Keratinocyte (primary cell): Measurements from ENCODE around the gene SLC29A1. TPM values are rescaled to one million over a fixed set of nuclear protein-coding genes. Genes with fewer than 3 reads are reported as not detected.

ENCODE experiments used
- DNase-seq: peaks from one replicate; pipeline ENCODE4 v3.0.0-alpha.2; 2011; ENCODE audit warnings: low read depth, missing footprints, low spot score
- FAIRE-seq: peaks from 2 replicates; lab custom pipeline; 2011; peaks lifted over from hg19 to GRCh38; lab: Jason Lieb, UNC
- H2AFZ ChIP-seq: 2 replicates; pipeline ENCODE4 v1.6.0; 2012; ENCODE audit warnings: low read length, control low read depth, inconsistent platforms; ENCODE audit not compliant: control insufficient read depth
- H3K27ac ChIP-seq: 2 replicates; pipeline ENCODE4 v1.5.1; 2011; ENCODE audit warnings: low read length; ENCODE audit not compliant: control insufficient read depth, insufficient read depth
- H3K27me3 ChIP-seq: 3 replicates; pipeline ENCODE4 v1.6.0; 2011; ENCODE audit warnings: low read length; ENCODE audit not compliant: control insufficient read depth, insufficient read depth; ENCODE audit errors: extremely low read depth
- H3K36me3 ChIP-seq, 2 experiments: 2 replicates in 1 of 2; 3 replicates in 1 of 2; pipeline ENCODE4 v1.5.1; 2011; ENCODE audit warnings: low read length in 2 of 2, mild to moderate bottlenecking in 1 of 2; ENCODE audit not compliant: control insufficient read depth in 2 of 2, insufficient read depth in 2 of 2; ENCODE audit errors: extremely low read depth in 1 of 2
- H3K4me1 ChIP-seq: 3 replicates; pipeline ENCODE4 v1.5.1; 2011; ENCODE audit warnings: low read length; ENCODE audit not compliant: control insufficient read depth, insufficient read depth; ENCODE audit errors: extremely low read depth
- H3K4me2 ChIP-seq: 3 replicates; pipeline ENCODE4 v1.6.0; 2011; ENCODE audit warnings: low read depth, low read length; ENCODE audit not compliant: control insufficient read depth, insufficient read depth; ENCODE audit errors: extremely low read depth
- H3K4me3 ChIP-seq, 3 experiments: fragments of 200-600 bp in 1 of 3; sonication (generic) in 1 of 3; 2 replicates in 2 of 3; 3 replicates in 1 of 3; pipeline ENCODE4 v1.5.1; 2011 to 2016; ENCODE audit warnings: low read length in 3 of 3, mild to moderate bottlenecking in 3 of 3, control low read depth in 2 of 3, inconsistent platforms in 1 of 3, low read depth in 1 of 3, mixed read lengths in 1 of 3, mixed run types in 1 of 3, moderate library complexity in 1 of 3; ENCODE audit not compliant: control insufficient read depth in 2 of 3, insufficient read depth in 2 of 3; ENCODE audit errors: extremely low read depth in 1 of 3
- H3K79me2 ChIP-seq: 2 replicates; pipeline ENCODE4 v1.6.0; 2012; ENCODE audit warnings: low read length; ENCODE audit not compliant: control insufficient read depth, insufficient read depth
- H3K9ac ChIP-seq: 3 replicates; pipeline ENCODE4 v1.6.0; 2011; ENCODE audit warnings: low read length; ENCODE audit not compliant: control insufficient read depth, insufficient read depth; ENCODE audit errors: extremely low read depth
- H3K9me1 ChIP-seq: 3 replicates; pipeline ENCODE4 v1.6.0; 2011; ENCODE audit warnings: low read length; ENCODE audit not compliant: control insufficient read depth, insufficient read depth; ENCODE audit errors: extremely low read depth
- H3K9me3 ChIP-seq: 2 replicates; pipeline ENCODE4 v1.5.1; 2012; ENCODE audit warnings: low read depth, low read length; ENCODE audit not compliant: control insufficient read depth
- H4K20me1 ChIP-seq: 3 replicates; pipeline ENCODE4 v1.6.0; 2011; ENCODE audit warnings: low read length; ENCODE audit not compliant: control insufficient read depth, insufficient read depth; ENCODE audit errors: extremely low read depth
- EZH2 ChIP-seq: IDR thresholded peaks from one replicate; pipeline ENCODE4 v1.6.1; 2012; ENCODE audit warnings: inconsistent platforms, mild to moderate bottlenecking, low read length, moderate library complexity
- dilution Hi-C: fragments of 300-500 bp; cut with MboI; formaldehyde crosslinking; loops from one replicate; pipeline ENCODE4 v1.7.0; 2020; ENCODE audit warnings: low sequenced_read_pairs; ENCODE audit not compliant: extremely low pct_ligation_motif_present
- polyA plus RNA-seq, 5 experiments: library from polyadenylated mRNA; depleted of rRNA in 3 of 5; stranded (reverse) in 3 of 5; stranded (forward) in 1 of 5; unstranded in 1 of 5; fragments of >200 nt; gene quantifications; 1 replicate in 1 of 5; 2 replicates in 3 of 5; 3 replicates in 1 of 5; pipeline versions ENCODE4 v1.2.1 to v1.2.3, GENCODE V29; 2011 to 2012; ENCODE audit warnings: missing spikeins in 2 of 5, low read depth in 1 of 5, low replicate concordance in 1 of 5
- TF ChIP-seq, protein P1 (sequence below), 3 experiments: IDR thresholded peaks in 1 of 3; conservative IDR thresholded peaks in 1 of 3; optimal IDR thresholded peaks in 1 of 3; 2 replicates in 2 of 3; 3 replicates in 1 of 3; pipeline versions ENCODE3 to v1.5.1; 2011; ENCODE audit warnings: low read length in 3 of 3, mild to moderate bottlenecking in 3 of 3, moderate library complexity in 2 of 3, control low read depth in 1 of 3, inconsistent platforms in 1 of 3; ENCODE audit not compliant: insufficient read depth in 2 of 3; ENCODE audit errors: extremely low read depth in 1 of 3

Gene SLC29A1
- polyA plus RNA-seq, 1 donor (not counting 4 experiments of a cell fraction or from before 2014, with no cell fraction given): 51.0 TPM

DNA sequence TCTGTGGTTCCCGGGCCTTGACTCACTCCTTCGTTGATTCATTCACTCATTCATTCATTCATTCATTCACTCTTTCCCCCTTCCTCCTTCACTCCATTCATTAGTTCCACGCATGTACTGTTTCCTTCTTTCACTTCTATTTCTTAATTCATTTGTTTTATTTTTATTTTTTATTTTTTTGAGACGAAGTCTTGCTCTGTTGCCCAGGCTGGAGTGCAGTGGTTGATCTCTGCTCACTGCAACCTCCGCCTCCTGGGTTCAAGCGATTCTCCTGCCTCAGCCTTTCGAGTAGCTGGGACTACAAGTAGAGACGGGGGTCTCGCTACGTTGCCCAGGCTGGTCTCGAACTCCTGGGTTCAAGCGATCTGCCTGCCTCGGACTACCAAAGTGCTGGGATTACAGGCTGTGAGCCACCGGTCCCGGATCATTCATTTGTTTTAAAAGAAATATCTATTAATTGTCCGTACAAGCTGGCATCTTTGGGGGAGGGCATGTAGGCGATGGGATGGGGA is 42.4 kb downstream of the SLC29A1 start:
- H3K4me3 ChIP-seq: peak overlapping the region in 1 of 3 experiments; percentile 63
- H3K4me2 ChIP-seq: no peak overlapping the region
- no peak overlapping the region for H3K27ac ChIP-seq
- peaks cover 5 to 6% of the 10 kb centered on the region in 2 experiments for H3K36me3 ChIP-seq
- H2AFZ ChIP-seq: no peak overlapping the region
- FAIRE-seq (no peak), DNase-seq (no peak)
- H3K4me1 ChIP-seq: peaks cover 33% of the 10 kb centered on the region
- no peak overlapping the region for H3K9ac ChIP-seq
- H3K9me3 ChIP-seq: no peaks in the 10 kb centered on the region
- dilution Hi-C loops: no loop called here
- peaks cover 3% of the 10 kb centered on the region for H4K20me1 ChIP-seq
- H3K9me1 ChIP-seq: no peaks in the 10 kb centered on the region
- peaks cover 16% of the 10 kb centered on the region for H3K27me3 ChIP-seq
- no peak for TF ChIP-seq EZH2
- TF ChIP-seq, protein P1, sequence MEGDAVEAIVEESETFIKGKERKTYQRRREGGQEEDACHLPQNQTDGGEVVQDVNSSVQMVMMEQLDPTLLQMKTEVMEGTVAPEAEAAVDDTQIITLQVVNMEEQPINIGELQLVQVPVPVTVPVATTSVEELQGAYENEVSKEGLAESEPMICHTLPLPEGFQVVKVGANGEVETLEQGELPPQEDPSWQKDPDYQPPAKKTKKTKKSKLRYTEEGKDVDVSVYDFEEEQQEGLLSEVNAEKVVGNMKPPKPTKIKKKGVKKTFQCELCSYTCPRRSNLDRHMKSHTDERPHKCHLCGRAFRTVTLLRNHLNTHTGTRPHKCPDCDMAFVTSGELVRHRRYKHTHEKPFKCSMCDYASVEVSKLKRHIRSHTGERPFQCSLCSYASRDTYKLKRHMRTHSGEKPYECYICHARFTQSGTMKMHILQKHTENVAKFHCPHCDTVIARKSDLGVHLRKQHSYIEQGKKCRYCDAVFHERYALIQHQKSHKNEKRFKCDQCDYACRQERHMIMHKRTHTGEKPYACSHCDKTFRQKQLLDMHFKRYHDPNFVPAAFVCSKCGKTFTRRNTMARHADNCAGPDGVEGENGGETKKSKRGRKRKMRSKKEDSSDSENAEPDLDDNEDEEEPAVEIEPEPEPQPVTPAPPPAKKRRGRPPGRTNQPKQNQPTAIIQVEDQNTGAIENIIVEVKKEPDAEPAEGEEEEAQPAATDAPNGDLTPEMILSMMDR (optimal IDR thresholded peaks at IDR 0.05 in 1 of 3, IDR thresholded peaks at IDR 0.05 in 1 of 3, conservative IDR thresholded peaks at IDR 0.05 in 1 of 3; ENCODE audit: extremely low read depth in 1 of 3, insufficient read depth in 2 of 3, low read length in 3 of 3): no peak
- H3K79me2 ChIP-seq: peaks cover 26% of the 10 kb centered on the region

DNA sequence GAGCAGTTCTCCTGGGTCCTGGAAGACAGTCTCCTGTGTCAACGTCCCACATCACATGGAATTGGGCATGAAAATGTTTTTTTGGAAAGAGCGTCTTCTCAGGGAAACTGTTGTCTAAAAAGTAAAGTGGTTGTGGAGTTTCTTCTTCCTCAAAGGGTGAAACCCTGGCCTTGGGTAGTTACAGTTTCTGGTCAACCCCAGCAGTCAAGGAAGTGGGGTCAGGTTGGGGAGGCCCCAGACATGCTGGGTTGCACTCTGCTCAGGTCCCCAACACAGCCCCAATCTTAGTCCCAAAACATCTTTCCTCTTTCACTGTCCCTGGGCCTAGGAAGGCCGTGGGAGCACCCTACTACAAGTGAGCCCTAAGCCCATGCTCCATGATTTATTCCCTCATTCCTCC is 43.0 kb downstream of the SLC29A1 start:
- H3K4me1 ChIP-seq: peaks cover 33% of the 10 kb centered on the region
- TF ChIP-seq, protein P1 (optimal IDR thresholded peaks at IDR 0.05 in 1 of 3, IDR thresholded peaks at IDR 0.05 in 1 of 3, conservative IDR thresholded peaks at IDR 0.05 in 1 of 3; ENCODE audit: extremely low read depth in 1 of 3, insufficient read depth in 2 of 3, low read length in 3 of 3): no peak
- no peak for TF ChIP-seq EZH2
- no peaks in the 10 kb centered on the region for H3K9me3 ChIP-seq
- H3K9ac ChIP-seq: no peak overlapping the region
- peaks cover 3% of the 10 kb centered on the region for H4K20me1 ChIP-seq
- no peak for DNase-seq
- no peak for FAIRE-seq
- peaks cover 21% of the 10 kb centered on the region for H3K27me3 ChIP-seq
- peaks cover 26% of the 10 kb centered on the region for H3K79me2 ChIP-seq
- H3K4me2 ChIP-seq: no peak overlapping the region
- H3K36me3 ChIP-seq: peaks cover 1 to 6% of the 10 kb centered on the region in 2 experiments
- no peak overlapping the region for H3K4me3 ChIP-seq
- dilution Hi-C loops: no loop called here
- H3K27ac ChIP-seq: no peak overlapping the region
- H2AFZ ChIP-seq: no peak overlapping the region
- no peaks in the 10 kb centered on the region for H3K9me1 ChIP-seq
